ENCODE data around the gene GYPC.

Gene GYPC

GRCh38 chr2:126657148-126657635 lies 1.2 kb downstream of the GYPC start:
- Histone ChIP-seq H3K27ac (peak overlapping the region; percentile 90), H3K27me3 (replicated peaks) (no peaks in the 10 kb centered on the region), H3K36me3 (replicated peaks) (no peaks in the 10 kb centered on the region), H3K4me3 (ENCODE audit: low read depth, low read length) (peak overlapping the region; percentile 89)
- peak; percentile 92 for DNase-seq
- TF ChIP-seq, protein P1, sequence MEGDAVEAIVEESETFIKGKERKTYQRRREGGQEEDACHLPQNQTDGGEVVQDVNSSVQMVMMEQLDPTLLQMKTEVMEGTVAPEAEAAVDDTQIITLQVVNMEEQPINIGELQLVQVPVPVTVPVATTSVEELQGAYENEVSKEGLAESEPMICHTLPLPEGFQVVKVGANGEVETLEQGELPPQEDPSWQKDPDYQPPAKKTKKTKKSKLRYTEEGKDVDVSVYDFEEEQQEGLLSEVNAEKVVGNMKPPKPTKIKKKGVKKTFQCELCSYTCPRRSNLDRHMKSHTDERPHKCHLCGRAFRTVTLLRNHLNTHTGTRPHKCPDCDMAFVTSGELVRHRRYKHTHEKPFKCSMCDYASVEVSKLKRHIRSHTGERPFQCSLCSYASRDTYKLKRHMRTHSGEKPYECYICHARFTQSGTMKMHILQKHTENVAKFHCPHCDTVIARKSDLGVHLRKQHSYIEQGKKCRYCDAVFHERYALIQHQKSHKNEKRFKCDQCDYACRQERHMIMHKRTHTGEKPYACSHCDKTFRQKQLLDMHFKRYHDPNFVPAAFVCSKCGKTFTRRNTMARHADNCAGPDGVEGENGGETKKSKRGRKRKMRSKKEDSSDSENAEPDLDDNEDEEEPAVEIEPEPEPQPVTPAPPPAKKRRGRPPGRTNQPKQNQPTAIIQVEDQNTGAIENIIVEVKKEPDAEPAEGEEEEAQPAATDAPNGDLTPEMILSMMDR (IDR thresholded peaks at IDR 0.05; ENCODE audit: low read depth, low read length, missing control alignments): no peak
- in situ Hi-C loops (cut with HindIII; ENCODE audit: low pct_ligation_motif_present, low sequenced_read_pairs): no loop called here

- Histone ChIP-seq H3K36me3 (replicated peaks) (no peaks in the 10 kb centered on the region), H3K27ac (peak overlapping the region; percentile 90), H3K27me3 (replicated peaks) (no peaks in the 10 kb centered on the region), H3K4me3 (ENCODE audit: low read depth, low read length) (peak overlapping the region; percentile 89)
- TF ChIP-seq, protein P1 (IDR thresholded peaks at IDR 0.05; ENCODE audit: low read depth, low read length, missing control alignments): peak; percentile 23
- DNase-seq: peak; percentile 95
- in situ Hi-C loops (cut with HindIII; ENCODE audit: low pct_ligation_motif_present, low sequenced_read_pairs): no loop called here
Observed at GRCh38 chr2:126657636-126658318, 1.8 kb downstream of the GYPC start.

DNA sequence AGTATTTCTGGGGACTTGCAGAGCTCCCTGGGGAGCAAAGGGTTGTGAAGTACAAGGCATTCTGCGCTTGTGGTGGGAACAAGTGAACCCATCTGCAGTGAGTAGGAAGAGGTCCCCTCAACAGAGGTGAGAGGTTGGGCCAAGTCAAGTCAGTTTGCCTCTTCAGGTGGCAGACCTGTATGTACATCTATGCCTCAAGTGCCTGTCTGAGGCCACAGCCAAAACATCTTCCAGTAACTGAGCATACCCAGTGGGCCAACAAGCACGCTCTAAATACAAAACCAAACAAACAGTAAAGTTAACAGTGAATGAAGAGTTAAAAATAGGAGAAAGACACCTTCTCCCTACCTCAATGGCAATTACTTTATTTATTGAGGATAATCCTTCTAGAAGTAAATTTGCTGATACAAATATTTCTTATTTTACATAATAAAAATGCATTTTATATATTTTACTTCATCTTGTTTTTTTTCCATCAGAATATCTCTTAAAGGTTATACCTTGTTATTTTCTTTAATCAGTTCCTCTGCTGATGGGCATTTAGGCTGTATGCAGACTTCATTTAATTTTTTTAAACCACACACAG lies 2.5 kb downstream of the GYPC start:
- no peak for DNase-seq
- TF ChIP-seq, protein P1 (IDR thresholded peaks at IDR 0.05; ENCODE audit: low read depth, low read length, missing control alignments): no peak
- H3K27me3 ChIP-seq (replicated peaks): no peaks in the 10 kb centered on the region
- H3K27ac ChIP-seq: peak overlapping the region; percentile 90
- H3K4me3 ChIP-seq (ENCODE audit: low read depth, low read length): peak overlapping the region; percentile 89
- in situ Hi-C loops (cut with HindIII; ENCODE audit: low pct_ligation_motif_present, low sequenced_read_pairs): no loop called here
- H3K36me3 ChIP-seq (replicated peaks): peaks cover 1% of the 10 kb centered on the region

GRCh38 chr2:126658905-126659561 lies 3.1 kb downstream of the GYPC start:
- H3K36me3 ChIP-seq (replicated peaks): peaks cover 3% of the 10 kb centered on the region
- TF ChIP-seq, protein P1 (IDR thresholded peaks at IDR 0.05; ENCODE audit: low read depth, low read length, missing control alignments): no peak
- peak; percentile 56 for DNase-seq
- in situ Hi-C loops (cut with HindIII; ENCODE audit: low pct_ligation_motif_present, low sequenced_read_pairs): no loop called here
- no peaks in the 10 kb centered on the region for H3K27me3 ChIP-seq (replicated peaks)
- H3K27ac ChIP-seq: peak overlapping the region; percentile 90
- no peak overlapping the region for H3K4me3 ChIP-seq (ENCODE audit: low read depth, low read length)

DNA sequence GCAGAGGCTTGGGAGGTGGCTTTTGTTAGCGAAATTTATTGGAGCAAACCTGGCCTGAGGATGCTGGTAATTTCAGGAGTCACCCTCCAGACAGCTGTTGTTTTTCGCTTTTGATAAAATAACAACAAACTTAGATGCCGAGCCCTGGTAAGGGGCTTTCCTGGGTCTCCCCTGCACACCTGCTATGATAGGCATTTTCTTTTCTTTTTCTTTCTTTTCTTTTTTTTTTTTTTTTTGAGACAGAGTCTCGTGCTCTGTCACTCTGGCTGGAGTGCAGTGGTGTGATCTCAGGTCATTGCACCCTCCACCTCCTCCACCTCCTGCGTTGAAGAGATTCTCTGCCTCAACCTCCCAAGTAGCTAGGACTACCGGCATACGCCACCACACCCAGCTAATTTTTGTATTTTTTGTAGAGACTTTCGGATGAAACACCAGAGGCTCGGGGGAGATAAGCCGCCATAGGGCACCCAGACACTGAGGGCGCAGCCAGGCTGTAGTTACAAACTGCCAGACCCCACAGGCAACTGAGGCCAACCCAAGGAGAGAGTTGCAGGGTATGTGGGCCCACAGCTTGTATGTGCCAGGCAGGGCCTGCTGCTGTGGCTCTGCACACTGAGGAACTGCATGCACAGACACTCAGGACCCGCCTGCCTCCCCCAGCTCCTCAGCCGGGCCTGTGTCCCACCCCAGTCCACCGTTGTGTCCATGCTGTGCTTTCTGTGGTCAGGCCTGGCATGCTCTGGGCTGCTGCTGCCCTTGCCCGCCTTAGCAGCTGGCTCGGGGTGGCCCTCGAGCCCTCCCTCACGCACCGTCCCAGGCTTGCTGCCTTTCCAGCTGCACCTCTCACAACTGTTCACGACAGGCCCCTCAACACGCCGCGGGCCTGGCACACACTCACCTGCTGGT lies 3.9 kb downstream of the GYPC start:
- Histone ChIP-seq H3K4me3 (ENCODE audit: low read depth, low read length) (no peak overlapping the region), H3K27me3 (replicated peaks) (no peaks in the 10 kb centered on the region), H3K36me3 (replicated peaks) (peaks cover 3% of the 10 kb centered on the region), H3K27ac (peak overlapping the region; percentile 90)
- in situ Hi-C loops (cut with HindIII; ENCODE audit: low pct_ligation_motif_present, low sequenced_read_pairs): no loop called here
- TF ChIP-seq, protein P1 (IDR thresholded peaks at IDR 0.05; ENCODE audit: low read depth, low read length, missing control alignments): no peak
- no peak for DNase-seq

Data from brain microvascular endothelial cell (primary cell).